Umbilical cord (tissue), 2 donors: ENCODE measurements around the gene PADI3. TPM values are rescaled to one million over a fixed set of nuclear protein-coding genes. Genes with fewer than 3 reads are reported as not detected.

Source experiments
- DNase-seq: peaks from one replicate; pipeline ENCODE4 v3.0.0-alpha.2; 2015; ENCODE audit warnings: low spot score
- total RNA-seq: library from RNA; depleted of rRNA; stranded (reverse); fragments of >200 nt; gene quantifications from one replicate; pipeline ENCODE4 v1.2.3, GENCODE V29; 2014; ENCODE audit warnings: low replicate concordance; ENCODE audit not compliant: insufficient read depth

The PADI3 gene
- total RNA-seq, 1 donor from 2014 or later = not detected

DNA sequence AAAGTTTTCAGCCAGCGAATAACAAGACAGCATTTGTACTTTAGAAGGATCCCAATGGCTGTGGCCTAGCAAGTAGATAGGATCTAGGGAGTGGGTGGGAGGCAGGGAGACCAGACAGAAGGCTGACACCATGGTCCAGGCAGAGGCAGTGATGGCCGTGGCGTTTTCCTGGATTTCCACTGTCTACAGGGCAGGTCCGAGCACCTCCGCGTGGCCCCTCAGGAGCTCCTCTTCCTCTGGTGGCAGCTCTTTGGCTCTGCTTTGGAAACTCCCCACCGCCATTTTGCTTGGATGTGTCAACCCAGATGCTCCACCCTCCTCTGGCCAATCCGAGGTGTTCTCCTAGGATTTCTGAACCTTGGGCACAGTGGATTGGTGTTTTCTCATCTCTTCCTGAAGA is 84.2 kb downstream of the PADI3 start:
- DNase-seq = no peak

Other genes starting within 250 kb of the PADI3 start
- 33.9 TPM for gene ATP13A2, start 237.2 kb upstream of the PADI3 start, total RNA-seq
- 69.3 TPM for gene SDHB, start 195.1 kb upstream of the PADI3 start, total RNA-seq
- gene PADI2, start 129.6 kb upstream of the PADI3 start, total RNA-seq = 8.4 TPM
- gene PADI1, start 44.0 kb upstream of the PADI3 start, total RNA-seq = 0.96 TPM
- gene PADI4, start 59.1 kb downstream of the PADI3 start, total RNA-seq = not detected
- 0.72 TPM for gene PADI6, start 123.1 kb downstream of the PADI3 start, total RNA-seq
- gene RCC2, start 190.6 kb downstream of the PADI3 start, total RNA-seq = 17.1 TPM